Endothelial cell (in vitro differentiated cells): Measurements from ENCODE around the gene IRAG1. TPM values are rescaled to one million over a fixed set of nuclear protein-coding genes. Genes with fewer than 3 reads are reported as not detected.

ENCODE experiments used
- DNase-seq: peaks from one replicate; pipeline ENCODE4 v3.0.0; 2021; ENCODE audit warnings: low spot score
- H3K27ac Mint-ChIP-seq: one replicate; pipeline ENCODE4 v1.8.0; 2021; ENCODE audit warnings: mixed read lengths, inconsistent platforms; ENCODE audit not compliant: unreplicated experiment
- H3K27me3 Mint-ChIP-seq: one replicate; pipeline ENCODE4 v1.8.0; 2021; ENCODE audit warnings: mild to moderate bottlenecking, moderate library complexity, mixed read lengths, inconsistent platforms; ENCODE audit not compliant: unreplicated experiment
- H3K36me3 Mint-ChIP-seq: one replicate; pipeline ENCODE4 v1.8.0; 2021; ENCODE audit warnings: mild to moderate bottlenecking, low read depth, mixed read lengths, inconsistent platforms; ENCODE audit not compliant: unreplicated experiment
- H3K4me1 Mint-ChIP-seq: one replicate; pipeline ENCODE4 v1.8.0; 2021; ENCODE audit warnings: mild to moderate bottlenecking, mixed read lengths, inconsistent platforms; ENCODE audit not compliant: unreplicated experiment
- H3K4me3 Mint-ChIP-seq: one replicate; pipeline ENCODE4 v1.8.0; 2021; ENCODE audit warnings: mild to moderate bottlenecking, mixed read lengths, inconsistent platforms; ENCODE audit not compliant: unreplicated experiment
- H3K9me3 Mint-ChIP-seq: one replicate; pipeline ENCODE4 v1.8.0; 2021; ENCODE audit warnings: mixed read lengths, inconsistent platforms; ENCODE audit not compliant: unreplicated experiment
- total RNA-seq: library from RNA; stranded (reverse); fragmentation: NEBNext Ultra II Directional; extraction: Animal tissue kit (Norgen Biotek cat#: 25700); gene quantifications from one replicate; pipeline ENCODE4 v1.2.1, GENCODE V29; 2021; ENCODE audit not compliant: unreplicated experiment
- TF ChIP-seq, protein P1 (sequence below): fragments of 200-600 bp; sonication (generic); IDR thresholded peaks from one replicate; pipeline ENCODE4 v1.5.0; 2021; ENCODE audit warnings: antibody characterized with exemption; ENCODE audit not compliant: unreplicated experiment

The IRAG1 gene
- total RNA-seq, 1 donor from 2014 or later: 8.7 TPM

DNA sequence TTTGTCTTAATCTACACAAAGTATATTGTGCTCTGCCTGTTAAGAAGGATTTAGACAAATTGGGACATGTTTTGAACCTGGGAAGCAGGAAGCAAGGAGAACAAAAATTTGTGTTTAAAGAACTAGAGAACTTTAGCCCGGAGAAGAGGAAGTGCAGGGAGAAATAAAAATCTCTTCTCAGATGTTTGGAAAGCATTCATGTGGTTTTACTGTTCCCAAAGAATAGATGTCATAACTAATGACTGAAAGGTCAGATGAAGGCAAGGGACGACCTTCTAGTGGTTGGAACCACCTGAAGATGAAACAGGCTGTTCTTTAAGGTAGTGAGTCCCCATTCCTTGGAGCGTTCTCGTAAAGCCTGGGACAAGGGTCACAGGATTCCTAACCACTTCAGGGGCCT, 38.3 kb downstream of the IRAG1 start:
- peaks cover 15% of the 10 kb centered on the region for H3K4me1 Mint-ChIP-seq
- no peaks in the 10 kb centered on the region for H3K36me3 Mint-ChIP-seq
- no peak overlapping the region for H3K4me3 Mint-ChIP-seq
- DNase-seq: no peak
- H3K9me3 Mint-ChIP-seq: no peaks in the 10 kb centered on the region
- H3K27ac Mint-ChIP-seq: no peak overlapping the region
- no peaks in the 10 kb centered on the region for H3K27me3 Mint-ChIP-seq
- TF ChIP-seq, protein P1, sequence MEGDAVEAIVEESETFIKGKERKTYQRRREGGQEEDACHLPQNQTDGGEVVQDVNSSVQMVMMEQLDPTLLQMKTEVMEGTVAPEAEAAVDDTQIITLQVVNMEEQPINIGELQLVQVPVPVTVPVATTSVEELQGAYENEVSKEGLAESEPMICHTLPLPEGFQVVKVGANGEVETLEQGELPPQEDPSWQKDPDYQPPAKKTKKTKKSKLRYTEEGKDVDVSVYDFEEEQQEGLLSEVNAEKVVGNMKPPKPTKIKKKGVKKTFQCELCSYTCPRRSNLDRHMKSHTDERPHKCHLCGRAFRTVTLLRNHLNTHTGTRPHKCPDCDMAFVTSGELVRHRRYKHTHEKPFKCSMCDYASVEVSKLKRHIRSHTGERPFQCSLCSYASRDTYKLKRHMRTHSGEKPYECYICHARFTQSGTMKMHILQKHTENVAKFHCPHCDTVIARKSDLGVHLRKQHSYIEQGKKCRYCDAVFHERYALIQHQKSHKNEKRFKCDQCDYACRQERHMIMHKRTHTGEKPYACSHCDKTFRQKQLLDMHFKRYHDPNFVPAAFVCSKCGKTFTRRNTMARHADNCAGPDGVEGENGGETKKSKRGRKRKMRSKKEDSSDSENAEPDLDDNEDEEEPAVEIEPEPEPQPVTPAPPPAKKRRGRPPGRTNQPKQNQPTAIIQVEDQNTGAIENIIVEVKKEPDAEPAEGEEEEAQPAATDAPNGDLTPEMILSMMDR: no peak

DNA sequence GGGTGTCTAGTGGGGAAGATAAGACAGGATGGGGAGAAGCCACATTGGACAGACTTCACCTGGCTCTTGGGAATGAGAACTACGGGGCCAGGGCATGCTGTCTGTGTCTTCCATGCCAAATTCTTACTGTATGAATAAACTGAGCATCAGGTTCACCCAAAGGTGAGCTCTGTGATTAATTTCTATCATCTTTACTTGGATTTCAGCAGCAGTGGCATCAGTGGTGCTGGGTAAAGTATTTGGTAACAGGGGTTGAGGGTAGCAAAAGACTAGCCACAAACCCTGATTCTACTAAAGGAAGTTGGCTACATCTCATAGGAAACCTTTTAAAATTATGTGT, 38.8 kb downstream of the IRAG1 start:
- Mint-ChIP-seq H3K27me3 (no peaks in the 10 kb centered on the region), H3K36me3 (no peaks in the 10 kb centered on the region), H3K9me3 (no peaks in the 10 kb centered on the region), H3K27ac (no peak overlapping the region), H3K4me1 (peaks cover 12% of the 10 kb centered on the region), H3K4me3 (no peak overlapping the region)
- DNase-seq: no peak
- TF ChIP-seq, protein P1: no peak

DNA sequence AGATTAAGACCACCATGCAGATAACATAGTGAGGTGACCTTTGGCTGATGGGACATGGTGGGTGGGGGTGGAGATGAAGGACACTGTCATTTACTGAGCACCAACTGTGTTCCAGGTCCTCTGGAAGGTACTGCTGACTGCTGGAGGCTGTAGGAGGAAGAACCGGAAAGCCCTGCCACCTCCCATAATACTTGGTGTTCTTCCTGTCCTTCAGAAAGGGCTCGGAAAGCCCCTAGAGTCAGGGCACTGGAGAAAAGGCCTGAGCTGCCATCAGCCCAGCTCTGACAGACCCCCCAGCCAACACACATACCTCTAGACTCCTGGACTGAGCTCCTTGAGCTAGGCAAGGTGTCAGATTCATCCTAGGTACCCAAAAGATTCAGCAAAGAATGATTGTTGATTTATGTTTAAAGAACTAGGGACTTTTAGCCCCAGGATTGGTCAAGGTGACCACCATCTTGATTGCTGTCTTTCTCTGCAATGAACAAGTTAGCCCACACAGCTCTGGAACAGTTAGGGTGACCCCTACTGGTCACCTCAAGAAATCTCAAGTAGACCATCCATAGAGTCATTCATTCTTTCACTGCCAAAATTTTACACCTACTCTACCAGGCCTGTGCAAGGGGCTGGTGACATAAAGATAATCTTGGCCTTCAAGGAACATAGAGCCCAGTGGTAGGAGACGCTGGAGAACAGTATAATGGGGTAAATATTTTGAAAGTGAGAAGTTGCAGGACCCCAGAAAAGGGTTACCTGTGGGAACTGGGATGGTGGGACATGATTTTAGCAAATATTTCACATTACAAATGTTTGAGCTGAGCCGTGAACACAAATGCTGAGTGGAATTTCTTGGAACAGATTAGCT, 39.4 kb downstream of the IRAG1 start:
- no peak overlapping the region for H3K27ac Mint-ChIP-seq
- DNase-seq: peak; percentile 45
- no peaks in the 10 kb centered on the region for H3K27me3 Mint-ChIP-seq
- H3K9me3 Mint-ChIP-seq: no peaks in the 10 kb centered on the region
- peaks cover 9% of the 10 kb centered on the region for H3K4me1 Mint-ChIP-seq
- TF ChIP-seq, protein P1: peak; percentile 84
- H3K36me3 Mint-ChIP-seq: no peaks in the 10 kb centered on the region
- H3K4me3 Mint-ChIP-seq: no peak overlapping the region

DNA sequence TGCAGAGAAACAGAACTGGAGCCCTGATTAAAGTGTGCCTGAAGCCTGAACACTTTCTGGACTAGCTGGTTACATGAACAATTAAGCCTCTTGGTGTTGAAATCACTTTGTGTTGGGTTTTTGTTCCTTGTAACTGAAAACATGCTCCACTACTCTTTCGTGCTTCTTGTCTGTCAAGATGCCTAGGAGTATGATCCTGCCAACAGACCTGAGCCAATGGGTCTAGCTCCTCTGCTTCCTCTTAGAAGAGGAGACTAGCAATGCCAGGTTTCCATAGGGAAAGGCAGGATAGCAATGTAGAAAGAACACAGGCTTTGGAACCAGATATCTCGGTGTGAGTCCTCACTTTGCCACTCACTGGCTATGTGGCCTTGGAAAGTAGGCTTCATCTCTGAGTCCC, 40.3 kb downstream of the IRAG1 start:
- no peaks in the 10 kb centered on the region for H3K27me3 Mint-ChIP-seq
- H3K27ac Mint-ChIP-seq: no peak overlapping the region
- no peaks in the 10 kb centered on the region for H3K9me3 Mint-ChIP-seq
- no peak for DNase-seq
- TF ChIP-seq, protein P1: no peak
- peaks cover 2% of the 10 kb centered on the region for H3K4me1 Mint-ChIP-seq
- no peaks in the 10 kb centered on the region for H3K36me3 Mint-ChIP-seq
- H3K4me3 Mint-ChIP-seq: no peak overlapping the region

DNA sequence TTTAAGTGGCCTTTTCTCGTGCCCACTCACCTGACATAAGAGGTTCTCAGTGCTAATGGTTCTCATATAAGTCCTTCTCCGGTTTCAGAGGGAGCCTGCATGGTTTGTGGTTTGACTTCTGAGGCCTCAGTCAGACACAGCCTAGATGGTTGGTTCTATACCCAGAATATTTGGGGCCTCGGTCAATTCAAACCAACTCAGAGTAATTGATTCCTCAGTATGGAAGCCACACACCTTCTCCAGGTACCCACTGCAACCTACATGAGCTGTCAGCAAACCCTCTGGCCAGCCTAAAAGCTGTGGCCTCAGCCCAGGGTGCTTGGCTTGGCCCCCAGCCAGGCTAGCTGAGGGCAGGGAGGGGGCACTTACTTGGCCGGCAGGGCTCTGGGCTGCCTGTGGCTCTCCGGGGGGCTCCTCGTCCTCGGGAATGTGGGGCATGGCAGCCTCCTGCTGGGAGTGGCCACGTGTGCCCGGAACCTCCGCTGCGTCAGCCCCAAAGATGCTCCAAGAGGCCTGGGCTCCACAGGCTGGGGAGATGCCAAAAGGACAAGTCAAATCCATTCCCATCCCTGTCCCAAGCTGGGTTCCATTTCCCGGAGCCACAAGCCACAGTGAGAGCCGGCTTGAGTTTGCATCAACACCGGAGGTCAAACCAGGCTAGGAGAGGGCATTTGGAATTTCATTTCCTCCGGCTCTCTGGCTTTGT, 41.7 kb downstream of the IRAG1 start:
- Mint-ChIP-seq H3K9me3 (no peaks in the 10 kb centered on the region), H3K4me3 (no peak overlapping the region), H3K4me1 (peaks cover 2% of the 10 kb centered on the region), H3K36me3 (no peaks in the 10 kb centered on the region), H3K27ac (no peak overlapping the region), H3K27me3 (peaks cover 3% of the 10 kb centered on the region)
- no peak for DNase-seq
- TF ChIP-seq, protein P1: no peak
